Colon (tissue), 2 donors: Measurements from ENCODE around the gene SEL1L.
"Not testable (repeated sequence)": the region's sequence is repeated elsewhere in the genome, so short reads cannot be mapped to it uniquely, and the experiment has no call there.

ENCODE experiments used
- FAIRE-seq: peaks from 2 replicates; lab custom pipeline; 2012; peaks lifted over from hg19 to GRCh38; lab: Jason Lieb, UNC
- donor health status: control.
- donor health status: control.

SEL1L gene

GRCh38 chr14:81533536-81534343 lies at the start of gene SEL1L:
SEL1L (minus strand) TSS chr14:81533853; CDS start chr14:81533744, 109 bp downstream.
- FAIRE-seq: peak; percentile 98

- FAIRE-seq: no peak
Measured at GRCh38 chr14:81582420-81582819, 48.8 kb upstream of the SEL1L start.

- FAIRE-seq: no peak
Measured at GRCh38 chr14:81579115-81579514, 45.5 kb upstream of the SEL1L start.

- FAIRE-seq: no peak
Measured at GRCh38 chr14:81571437-81571836, 37.8 kb upstream of the SEL1L start.

GRCh38 chr14:81567302-81567701 lies 33.6 kb upstream of the SEL1L start:
- FAIRE-seq: no peak

- no peak for FAIRE-seq
Measured at GRCh38 chr14:81565441-81566290, 32.0 kb upstream of the SEL1L start.

- FAIRE-seq: no peak
Measured at GRCh38 chr14:81562818-81563217, 29.2 kb upstream of the SEL1L start.

- FAIRE-seq: no peak
Measured at GRCh38 chr14:81561084-81561775, 27.6 kb upstream of the SEL1L start.

- no peak for FAIRE-seq
Measured at GRCh38 chr14:81559385-81559784, 25.7 kb upstream of the SEL1L start.

GRCh38 chr14:81557146-81557545 lies 23.5 kb upstream of the SEL1L start:
- FAIRE-seq: no peak

- no peak for FAIRE-seq
Measured at GRCh38 chr14:81555684-81556083, 22.0 kb upstream of the SEL1L start.

- no peak for FAIRE-seq
Measured at GRCh38 chr14:81555051-81555450, 21.4 kb upstream of the SEL1L start.

- FAIRE-seq: peak; percentile 47
Measured at GRCh38 chr14:81551471-81551870, 17.8 kb upstream of the SEL1L start.

- FAIRE-seq: no peak
Measured at GRCh38 chr14:81550001-81550637, 16.5 kb upstream of the SEL1L start.

GRCh38 chr14:81541206-81541605 lies 7.6 kb upstream of the SEL1L start:
- not testable (repeated sequence) for FAIRE-seq

- FAIRE-seq: no peak
Measured at GRCh38 chr14:81537193-81537592, 3.5 kb upstream of the SEL1L start.

- FAIRE-seq: no peak
Measured at GRCh38 chr14:81536241-81536771, 2.7 kb upstream of the SEL1L start.

GRCh38 chr14:81535396-81536164 lies 1.9 kb upstream of the SEL1L start:
- no peak for FAIRE-seq

- FAIRE-seq: no peak
Measured at GRCh38 chr14:81534510-81535074, 939 bp upstream of the SEL1L start.

GRCh38 chr14:81533212-81533535 lies 479 bp downstream of the SEL1L start:
- FAIRE-seq: no peak

- no peak for FAIRE-seq
Measured at GRCh38 chr14:81529391-81529790, 4.3 kb downstream of the SEL1L start.
